Transverse colon (tissue), 4 donors: Measurements from ENCODE around the gene ATG101. TPM values are rescaled to one million over a fixed set of nuclear protein-coding genes. Genes with fewer than 3 reads are reported as not detected.

Experiments used
- DNase-seq: peaks from one replicate; pipeline ENCODE4 v3.0.0-alpha.2; 2019
- H3K27ac ChIP-seq, 4 donors: fragments of 200-600 bp; sonication (generic); 2 replicates each; pipeline ENCODE4 v1.5.1; 2016 to 2018; ENCODE audit warnings: inconsistent platforms in 4 of 4
- H3K27me3 ChIP-seq: fragments of 200-600 bp; sonication (generic); 2 replicates; pipeline ENCODE4 v1.5.1; 2017; ENCODE audit warnings: inconsistent platforms
- H3K36me3 ChIP-seq, 4 donors: fragments of 200-600 bp; sonication (generic); 2 replicates each; pipeline ENCODE4 v1.5.1; 2017 to 2019; ENCODE audit warnings: inconsistent platforms in 4 of 4
- H3K4me1 ChIP-seq, 4 donors: fragments of 200-600 bp; sonication (generic); 2 replicates each; pipeline ENCODE4 v1.5.1; 2017 to 2020; ENCODE audit warnings: inconsistent platforms in 4 of 4
- H3K4me3 ChIP-seq, 4 donors: fragments of 200-600 bp; sonication (generic); 1 replicate in 1 of 4; 2 replicates in 3 of 4; pipeline versions ENCODE4 v1.5.1 to v1.6.1; 2017 to 2019; ENCODE audit warnings: inconsistent platforms in 4 of 4
- H3K9me3 ChIP-seq, 2 donors: fragments of 200-600 bp; sonication (generic); 2 replicates each; pipeline ENCODE4 v1.5.1; 2017 to 2019; ENCODE audit warnings: inconsistent platforms in 2 of 2
- CTCF ChIP-seq, 5 experiments: fragments of 200-600 bp in 3 of 5; fragments of 450-650 bp in 2 of 5; sonication (generic) in 3 of 5; IDR thresholded peaks; 1 replicate in 2 of 5; 2 replicates in 3 of 5; pipeline ENCODE4 v1.5.1; 2016 to 2017; ENCODE audit warnings: antibody characterized with exemption in 5 of 5, inconsistent platforms in 3 of 5, mild to moderate bottlenecking in 2 of 5, moderate library complexity in 1 of 5
- EP300 ChIP-seq: sonication (generic); formaldehyde crosslinking; IDR thresholded peaks from one replicate; pipeline ENCODE4 v1.6.1; 2017; ENCODE audit warnings: antibody characterized with exemption, low read depth
- POLR2A ChIP-seq: fragments of 450-650 bp; IDR thresholded peaks from one replicate; pipeline ENCODE4 v1.6.1; 2016; ENCODE audit warnings: antibody characterized with exemption, mild to moderate bottlenecking, moderate library complexity
- POLR2AphosphoS5 ChIP-seq, 3 donors: sonication (generic); formaldehyde crosslinking; IDR thresholded peaks; one replicate each; pipeline ENCODE4 v1.6.1; 2016; ENCODE audit warnings: antibody characterized with exemption in 3 of 3
- WGBS, 2 donors: methylation state at CpG; one replicate each; pipeline ENCODE4 v1.1.5; 2018; ENCODE audit warnings: low coverage in 1 of 2; 5-methylcytosine and 5-hydroxymethylcytosine counted together
- in situ Hi-C, 4 donors: fragments of 200-750 bp; cut with MboI; loops; one replicate each; pipeline versions ENCODE4 v1.15.0 to v1.15.1; 2017; ENCODE audit warnings: low sequenced_read_pairs in 3 of 4, low pct_ligation_motif_present in 1 of 4, low pct_unique_long_range_greater_than_20kb in 1 of 4
- intact Hi-C: fragments of 100-400 bp; cut with DNase I; formaldehyde crosslinking; loops from one replicate; pipeline ENCODE4 v1.15.1; 2023; ENCODE audit warnings: low total_unique reads
- total RNA-seq, 4 donors: library from RNA; depleted of rRNA; stranded (reverse); fragments of >200 nt; gene quantifications; one replicate each; pipeline ENCODE4 v1.1.0, GENCODE V29; 2016

The ATG101 gene
- total RNA-seq, 4 donors from 2014 or later: 15.7 to 64.1 (median 51.6) TPM

GRCh38 chr12:52026263-52026662 is 43.5 kb upstream of the ATG101 start:
- DNase-seq: no peak
- TF ChIP-seq POLR2A (no peak), CTCF (IDR thresholded peaks at IDR 0.05) (no peak), POLR2AphosphoS5 (IDR thresholded peaks at IDR 0.05) (peak in 1 of 3 donors; percentile 31), EP300 (peak; percentile 60)
- no peaks in the 10 kb centered on the region for H3K36me3 ChIP-seq
- peaks cover 17 to 39% (median 35%) of the 10 kb centered on the region in 4 donors for H3K4me1 ChIP-seq
- intact Hi-C loops (loop anchor here (2.0 kb wide), 1 partner anchor 57 kb away; no protein-coding TSS in a partner anchor), in situ Hi-C loops (loop anchor here in 3 of 4 donors (5.0 to 10.0 kb wide), 2 partner anchors 56 to 59 kb away; no protein-coding TSS in a partner anchor)
- H3K9me3 ChIP-seq: no peaks in the 10 kb centered on the region
- H3K27me3 ChIP-seq: no peaks in the 10 kb centered on the region
- 22 to 33% methylated on average over 4 to 5 of the region's 5 CpGs for WGBS, 2 donors
- H3K4me3 ChIP-seq: no peak overlapping the region
- H3K27ac ChIP-seq: peak overlapping the region; percentile 93 to 95 (median 94)

DNA sequence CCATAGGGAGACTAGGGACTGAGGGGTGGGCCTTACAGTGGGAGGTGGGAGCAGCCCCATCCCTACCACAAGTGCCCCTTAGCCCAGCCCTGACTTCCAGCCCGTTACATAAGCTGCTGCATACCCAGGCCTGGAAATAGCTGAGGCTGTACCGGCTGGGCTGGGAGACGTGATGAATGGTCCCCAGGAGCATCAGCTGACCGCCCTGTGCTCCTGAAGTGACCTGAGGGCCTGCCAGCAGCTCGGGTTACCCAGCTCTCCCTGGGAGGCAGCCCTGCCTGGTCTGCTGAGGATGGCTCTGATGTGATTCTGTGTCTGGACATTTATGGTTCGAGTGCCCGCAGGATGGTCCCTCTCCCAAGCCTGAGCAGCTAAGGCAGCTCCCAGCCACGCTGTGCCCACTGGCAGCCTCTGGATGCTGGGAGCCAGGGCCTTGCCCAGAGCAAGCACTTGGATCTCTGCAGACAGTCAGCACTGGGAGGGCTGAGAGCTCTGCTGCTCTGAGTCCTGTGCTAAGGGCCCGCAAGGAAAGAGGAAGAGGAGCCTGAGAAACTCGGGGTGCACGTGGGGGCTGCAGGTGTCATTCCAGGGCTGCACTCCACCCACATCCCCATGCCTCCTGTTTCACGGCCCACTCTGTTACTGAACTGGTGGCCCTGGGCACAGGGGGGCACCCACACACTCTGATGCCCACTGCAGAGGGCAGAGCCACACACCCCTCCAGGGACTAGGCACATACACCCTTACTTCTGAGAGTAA is 42.5 kb upstream of the ATG101 start:
- Histone ChIP-seq H3K27ac (peak overlapping the region; percentile 93 to 95 (median 94)), H3K36me3 (no peaks in the 10 kb centered on the region), H3K4me1 (peaks cover 22 to 44% (median 40%) of the 10 kb centered on the region in 4 donors), H3K27me3 (no peaks in the 10 kb centered on the region), H3K4me3 (no peak overlapping the region), H3K9me3 (no peaks in the 10 kb centered on the region)
- no peak for DNase-seq
- no peak for TF ChIP-seq EP300
- TF ChIP-seq POLR2AphosphoS5 (IDR thresholded peaks at IDR 0.05): peak in 1 of 3 donors; percentile 35
- in situ Hi-C loops: loop anchor here in 3 of 4 donors (5.0 to 10.0 kb wide), 2 partner anchors 55 to 58 kb away; no protein-coding TSS in a partner anchor
- 76% methylated on average over 12 of the region's 12 CpGs; no CpG with 5 or more reads in 1 of the 2 donors for WGBS, 2 donors
- intact Hi-C loops: loop anchor here (2.0 kb wide), 1 partner anchor 56 kb away; no protein-coding TSS in a partner anchor

DNA sequence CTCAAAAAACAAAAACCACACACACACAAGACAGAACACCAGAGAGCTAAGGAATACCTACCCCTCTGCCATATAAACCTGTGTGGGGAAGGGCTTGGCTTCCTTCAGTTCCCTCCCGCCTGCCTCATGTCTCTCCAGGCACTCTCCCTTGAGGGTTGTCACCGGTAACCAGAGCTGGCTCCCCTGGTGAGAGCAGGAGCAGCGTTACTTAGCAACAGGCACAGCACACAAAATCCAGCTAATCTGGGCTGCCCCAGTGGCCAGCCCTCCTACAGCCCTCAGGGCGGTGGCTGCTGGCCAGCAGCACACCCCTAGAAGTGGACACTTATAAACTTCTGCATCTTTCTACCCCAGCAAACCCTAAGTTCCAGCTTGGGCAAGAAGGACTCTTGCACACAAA is 40.1 kb upstream of the ATG101 start:
- DNase-seq: no peak

DNA sequence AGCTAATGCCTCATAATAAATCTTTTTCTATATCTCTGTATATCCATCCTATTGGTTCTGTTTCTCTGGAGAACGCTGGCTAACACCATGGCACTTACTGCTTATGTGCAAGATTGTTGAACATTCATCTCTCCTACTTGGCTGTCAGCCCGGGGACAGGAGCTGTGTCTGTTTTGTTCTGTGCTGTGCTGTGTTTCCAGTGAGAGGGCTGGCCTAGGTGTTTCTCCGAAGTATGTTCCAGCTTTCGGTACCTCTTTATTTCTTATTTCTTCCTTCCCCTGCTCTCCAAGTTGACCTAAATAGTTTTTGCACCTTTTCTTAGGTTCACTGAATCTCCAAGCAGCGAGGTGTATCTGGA is 37.4 kb upstream of the ATG101 start:
- Histone ChIP-seq H3K4me1 (peaks cover 16 to 33% (median 28%) of the 10 kb centered on the region in 4 donors), H3K36me3 (no peaks in the 10 kb centered on the region), H3K27ac (peak overlapping the region; percentile 86 to 90 (median 89)), H3K4me3 (peak overlapping the region in 2 of 4 donors; percentile 11 to 44), H3K9me3 (no peaks in the 10 kb centered on the region), H3K27me3 (no peaks in the 10 kb centered on the region)
- no peak for TF ChIP-seq CTCF (IDR thresholded peaks at IDR 0.05)
- peak in 2 of 3 donors; percentile 13 to 26 for TF ChIP-seq POLR2AphosphoS5 (IDR thresholded peaks at IDR 0.05)
- TF ChIP-seq EP300: peak; percentile 78
- no peak for TF ChIP-seq POLR2A
- intact Hi-C loops (no loop called here), in situ Hi-C loops (no loop called here)
- peak; percentile 74 for DNase-seq
- WGBS, 2 donors: 5 to 8% methylated on average over 4 to 5 of the region's 5 CpGs

More for the DNA sequence above, 40.1 kb upstream of the ATG101 start:
- in situ Hi-C loops (loop anchor here in 3 of 4 donors (5.0 to 10.0 kb wide), 2 partner anchors 53 to 55 kb away; no protein-coding TSS in a partner anchor), intact Hi-C loops (no loop called here)
- no peak overlapping the region for H3K27ac ChIP-seq
- H3K27me3 ChIP-seq: no peaks in the 10 kb centered on the region
- H3K4me3 ChIP-seq: no peak overlapping the region
- peaks cover 26 to 47% (median 37%) of the 10 kb centered on the region in 4 donors for H3K4me1 ChIP-seq
- no peaks in the 10 kb centered on the region for H3K36me3 ChIP-seq
- 50 to 71% methylated on average over 1 to 4 of the region's 4 CpGs for WGBS, 2 donors
- no peaks in the 10 kb centered on the region for H3K9me3 ChIP-seq
- TF ChIP-seq CTCF (IDR thresholded peaks at IDR 0.05) (no peak), POLR2AphosphoS5 (IDR thresholded peaks at IDR 0.05) (no peak), EP300 (no peak), POLR2A (no peak)
